ENCODE measurements around the gene ANKDD1A.

ANKDD1A gene

GRCh38 chr15:64895285-64896065 lies 16.2 kb upstream of the ANKDD1A start:
- no peak for DNase-seq (ENCODE audit: low spot score)

- DNase-seq (ENCODE audit: low spot score) = no peak
Observed at GRCh38 chr15:64896371-64897069, 15.2 kb upstream of the ANKDD1A start.

DNA sequence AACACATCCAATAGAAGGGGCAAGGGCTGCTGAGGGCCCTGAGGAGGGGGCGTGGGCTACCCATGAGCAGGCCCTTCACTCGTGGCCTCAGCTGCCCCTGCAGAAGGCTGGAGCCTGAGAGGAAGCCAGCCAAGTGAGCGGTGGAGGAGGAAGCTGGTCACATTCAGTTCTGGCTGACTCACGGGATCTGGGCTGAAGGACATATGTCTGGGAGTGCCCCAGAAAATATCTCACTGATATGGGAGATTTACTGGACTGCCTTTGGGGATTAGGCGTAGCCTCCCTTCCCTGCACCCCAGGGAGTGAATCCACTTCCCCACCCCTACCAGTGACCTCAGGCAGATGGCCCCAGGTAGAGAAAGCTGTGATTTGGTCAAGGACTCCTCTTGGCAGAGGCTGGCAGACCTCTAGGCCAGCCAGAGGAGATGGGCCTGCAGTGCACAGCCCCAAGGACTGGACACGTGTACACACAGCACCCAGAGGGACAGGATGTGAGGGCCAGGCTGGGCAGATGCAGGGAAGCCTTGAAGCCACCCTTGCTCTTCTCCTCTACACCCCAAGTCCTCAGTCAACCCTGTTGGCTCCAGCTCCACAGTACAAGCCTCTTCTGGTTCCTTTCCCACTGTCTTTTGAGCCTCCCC lies 14.2 kb upstream of the ANKDD1A start:
- no peak for DNase-seq (ENCODE audit: low spot score)

GRCh38 chr15:64898406-64898805 lies 13.3 kb upstream of the ANKDD1A start:
- no peak for DNase-seq (ENCODE audit: low spot score)

- no peak for DNase-seq (ENCODE audit: low spot score)
Observed at GRCh38 chr15:64901141-64901540, 10.6 kb upstream of the ANKDD1A start.

- DNase-seq (ENCODE audit: low spot score) = no peak
Observed at GRCh38 chr15:64901914-64902313, 9.8 kb upstream of the ANKDD1A start.

DNA sequence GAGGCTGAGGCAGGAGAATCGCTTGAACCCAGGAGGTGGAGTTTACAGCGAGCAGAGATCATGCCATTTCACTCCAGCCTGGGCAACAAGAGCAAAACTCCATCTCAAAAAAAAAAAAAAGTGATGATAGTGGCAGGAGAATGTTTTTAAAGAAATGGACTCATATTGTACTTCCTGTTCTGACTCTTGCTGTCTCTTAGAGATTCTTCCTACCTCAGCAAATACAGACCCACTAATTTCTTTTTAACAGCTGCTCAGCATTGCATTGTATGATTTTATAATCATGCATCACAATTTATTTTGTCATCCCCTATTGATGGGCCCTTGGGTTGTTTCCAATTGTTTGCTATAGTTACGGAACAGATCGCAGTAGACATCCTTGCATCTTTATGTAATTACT lies 8.8 kb upstream of the ANKDD1A start:
- no peak for DNase-seq (ENCODE audit: low spot score)

GRCh38 chr15:64903326-64903950 lies 8.3 kb upstream of the ANKDD1A start:
- no peak for DNase-seq (ENCODE audit: low spot score)

DNA sequence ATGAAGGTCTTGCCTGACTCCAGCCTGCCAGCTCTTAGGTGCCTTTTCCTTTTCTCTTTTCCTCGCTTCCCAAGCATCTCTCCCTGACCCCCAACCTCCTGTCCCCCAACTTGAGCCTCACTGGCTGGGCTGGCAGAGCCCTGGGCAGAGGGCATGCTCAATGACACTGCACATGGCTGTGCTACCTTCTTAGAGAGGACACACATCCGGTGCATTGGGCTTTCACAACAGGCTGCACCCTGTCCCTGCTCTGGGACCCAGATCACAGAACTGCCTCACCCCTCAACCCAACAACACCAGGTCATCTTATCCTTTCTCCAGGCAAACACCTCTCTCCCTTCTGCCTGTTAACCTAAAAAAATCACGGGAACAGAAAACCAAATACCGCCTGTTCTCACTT lies 7.5 kb upstream of the ANKDD1A start:
- DNase-seq (ENCODE audit: low spot score) = no peak

- DNase-seq (ENCODE audit: low spot score) = peak; percentile 82
Observed at GRCh38 chr15:64905119-64905831, 6.4 kb upstream of the ANKDD1A start.

- no peak for DNase-seq (ENCODE audit: low spot score)
Observed at GRCh38 chr15:64905941-64906340, 5.8 kb upstream of the ANKDD1A start.

DNA sequence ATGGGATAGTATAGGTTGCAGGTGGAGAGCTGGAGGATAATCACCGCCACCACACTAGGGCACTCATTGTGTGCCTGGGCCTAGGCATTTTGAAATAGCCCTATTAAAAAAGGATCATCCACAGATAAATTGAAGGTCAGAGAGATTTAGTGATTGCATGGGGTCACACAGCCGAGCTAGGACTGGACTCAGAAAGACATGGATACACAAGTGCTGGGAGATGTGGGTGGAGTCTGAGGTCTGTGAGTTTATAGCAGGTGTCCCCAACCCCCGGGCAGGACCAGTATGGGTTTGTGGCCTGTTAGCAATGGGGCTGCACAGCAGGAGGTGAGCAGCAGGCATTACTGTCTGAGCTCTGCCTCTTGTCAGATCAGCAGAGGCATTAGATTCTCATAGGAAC lies 5.3 kb upstream of the ANKDD1A start:
- DNase-seq (ENCODE audit: low spot score) = no peak

DNA sequence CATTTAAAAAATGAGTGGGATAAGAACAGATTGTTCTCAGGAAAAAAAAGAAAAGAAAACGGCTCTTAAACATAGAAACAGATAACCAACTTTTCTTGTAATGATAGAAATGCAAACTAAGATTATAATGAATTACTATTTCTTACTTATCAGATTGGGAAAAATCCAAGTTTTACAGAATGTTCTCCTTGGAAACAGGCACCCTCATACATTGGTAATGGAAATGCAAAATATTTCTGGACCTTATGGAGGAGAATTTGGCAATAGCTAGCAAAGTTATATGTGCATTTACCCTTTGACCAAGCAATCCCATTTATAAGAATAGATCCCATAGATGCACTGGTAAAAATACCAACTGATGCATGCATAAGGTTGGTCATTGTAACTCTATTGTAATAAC lies 3.7 kb upstream of the ANKDD1A start:
- no peak for DNase-seq (ENCODE audit: low spot score)

DNA sequence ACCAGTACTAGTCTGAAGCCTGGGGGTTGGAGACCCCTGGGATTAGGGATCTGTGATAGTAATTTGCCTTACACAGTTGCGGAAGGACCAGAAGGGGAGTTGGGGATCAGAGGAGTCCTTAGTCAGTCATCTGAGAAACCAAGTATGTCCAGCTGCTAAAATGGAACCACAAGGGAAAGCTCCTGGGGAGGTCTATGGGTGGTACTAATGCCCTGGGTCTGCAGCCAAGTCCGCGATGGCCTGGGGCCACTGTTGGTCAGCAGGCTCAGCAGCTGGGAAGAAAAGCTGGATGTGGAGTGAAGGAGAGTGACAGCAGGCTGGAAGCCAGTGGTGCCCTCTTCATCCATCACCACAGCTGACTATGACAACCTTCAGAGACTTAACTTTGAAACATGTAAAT lies 2.2 kb upstream of the ANKDD1A start:
- DNase-seq (ENCODE audit: low spot score) = no peak

DNA sequence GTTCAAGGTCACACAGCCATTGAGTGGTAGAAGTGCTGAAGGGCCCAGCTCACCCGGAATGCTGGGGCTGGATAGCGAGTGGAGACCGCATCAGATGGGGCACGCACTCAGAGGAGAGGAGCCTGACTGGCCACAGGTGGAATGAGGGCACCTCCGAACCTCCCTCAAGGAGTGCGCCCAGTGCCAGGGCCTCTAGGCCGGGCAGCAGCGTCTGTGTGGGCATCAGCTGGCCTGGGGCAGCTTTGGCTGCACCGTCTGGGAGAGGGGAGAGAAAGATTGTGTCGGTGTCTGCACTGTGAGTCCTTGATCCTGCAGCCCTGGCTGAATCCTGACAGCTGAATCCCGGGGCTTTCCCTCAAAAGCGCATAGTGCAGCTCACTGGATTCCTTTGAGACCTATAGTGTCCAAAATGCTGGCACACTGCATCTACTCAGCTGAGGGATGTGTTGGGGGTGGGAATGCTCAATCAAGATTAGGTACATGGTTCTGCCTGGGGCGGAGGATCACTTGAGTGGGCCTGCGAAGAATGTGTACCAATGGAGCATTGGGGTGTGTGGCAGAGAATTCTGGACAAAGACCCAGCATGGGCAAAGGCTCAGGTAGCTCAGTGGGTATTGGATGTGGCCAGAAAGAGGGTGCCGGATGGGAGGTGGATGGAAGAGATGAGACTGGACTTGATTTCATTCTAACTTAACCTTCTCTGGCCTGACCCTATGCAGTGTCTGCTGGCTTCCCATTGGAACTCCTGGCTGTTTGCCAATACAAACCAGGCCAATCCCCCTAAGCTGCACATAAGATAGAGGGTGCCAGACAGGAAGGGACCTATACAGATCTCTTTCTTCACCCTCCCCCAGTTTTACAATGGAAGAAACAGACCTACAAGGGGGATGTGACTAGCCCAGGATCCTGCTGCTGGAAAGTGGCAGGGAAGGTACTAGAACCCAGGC lies 950 bp downstream of the ANKDD1A start:
- peak; percentile 51 for DNase-seq (ENCODE audit: low spot score)

DNA sequence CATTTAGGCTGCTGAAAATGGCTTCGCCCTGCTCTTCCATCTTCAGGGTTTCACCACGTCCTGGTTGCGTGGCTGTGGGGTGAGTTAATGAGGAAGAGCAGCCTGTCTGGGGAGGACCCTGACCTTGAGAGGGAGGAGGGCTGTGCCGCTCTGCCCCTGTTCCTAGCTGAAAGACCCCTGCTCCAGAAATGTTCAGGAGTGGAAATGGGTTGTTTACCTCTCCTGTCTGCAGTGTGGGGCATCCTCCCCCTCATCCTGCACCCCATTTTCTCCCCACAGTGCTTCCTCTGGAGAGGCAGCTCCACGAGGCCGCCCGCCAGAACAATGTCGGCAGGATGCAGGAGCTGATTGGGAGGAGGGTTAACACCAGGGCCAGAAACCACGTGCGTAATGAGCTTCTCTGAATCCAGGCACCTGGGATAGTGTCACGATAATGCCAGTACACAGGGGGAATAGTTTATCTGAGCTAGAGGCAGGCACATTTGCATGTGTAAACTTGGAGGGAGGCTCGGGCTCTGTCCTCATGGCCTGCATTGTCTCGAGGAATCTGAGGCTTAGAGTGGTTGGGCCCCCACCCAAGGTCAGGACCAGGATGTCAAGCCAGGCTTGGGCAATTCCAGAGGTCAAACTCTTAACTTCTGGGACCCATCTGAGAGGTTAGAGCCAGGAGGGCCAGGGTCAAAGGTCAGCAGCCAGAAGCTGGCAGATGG lies 4.0 kb downstream of the ANKDD1A start:
- no peak for DNase-seq (ENCODE audit: low spot score)

DNA sequence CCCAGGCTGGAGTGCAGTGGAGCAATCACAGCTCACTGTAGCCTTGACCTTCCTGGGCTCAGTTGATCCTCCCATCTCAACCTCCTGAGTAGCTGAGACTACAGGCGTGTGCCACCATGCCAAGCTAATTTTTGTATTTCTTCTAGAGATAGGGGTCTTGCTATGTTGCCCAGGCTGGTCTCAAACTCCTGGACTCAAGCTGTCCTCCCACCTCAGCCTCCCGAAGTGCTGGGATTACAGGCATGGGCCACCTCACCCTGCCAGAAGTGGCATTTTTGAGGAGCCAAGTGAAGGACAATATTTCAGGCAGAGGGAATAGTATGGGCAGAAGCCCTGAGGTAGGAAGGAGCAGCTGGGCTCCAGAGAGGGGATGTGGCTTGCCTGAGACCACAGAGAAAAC lies 4.7 kb downstream of the ANKDD1A start:
- no peak for DNase-seq (ENCODE audit: low spot score)

- DNase-seq (ENCODE audit: low spot score) = no peak
Observed at GRCh38 chr15:64917211-64917610, 5.5 kb downstream of the ANKDD1A start.

- DNase-seq (ENCODE audit: low spot score) = no peak
Observed at GRCh38 chr15:64919721-64920120, 8.0 kb downstream of the ANKDD1A start.

DNA sequence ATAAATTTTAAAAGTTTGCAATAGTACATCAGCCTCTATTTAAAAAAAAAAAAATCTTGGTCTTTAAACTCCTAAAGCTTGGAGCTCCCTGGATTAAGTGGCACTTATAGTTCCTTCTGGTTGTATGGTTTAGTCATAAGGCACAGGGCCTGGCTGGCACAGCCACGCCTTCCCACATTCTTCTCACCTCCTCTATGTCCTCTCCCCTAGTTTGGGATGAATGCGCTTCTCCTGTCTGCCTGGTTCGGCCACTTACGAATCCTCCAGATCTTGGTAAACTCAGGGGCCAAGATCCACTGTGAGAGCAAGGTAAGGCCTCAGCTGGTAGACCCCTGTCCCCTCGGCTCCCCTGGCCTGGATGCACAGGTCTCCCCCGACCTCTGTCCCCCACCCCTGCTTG lies 10.0 kb downstream of the ANKDD1A start:
- DNase-seq (ENCODE audit: low spot score) = no peak
